Ishikawa (cell line): ENCODE data around the gene CES2.
"Not testable (repeated sequence)": the region's sequence is repeated elsewhere in the genome, so short reads cannot be mapped to it uniquely, and the experiment has no call there.

Experiments used
- CREB1 ChIP-seq: IDR thresholded peaks from 2 replicates; pipeline ENCODE4 v1.6.1; 2012; ENCODE audit warnings: low read depth
- EGR1 ChIP-seq: IDR thresholded peaks from 2 replicates; pipeline ENCODE4 v1.6.1; 2012
- EP300 ChIP-seq: IDR thresholded peaks from 2 replicates; pipeline ENCODE4 v1.6.1; 2012; ENCODE audit warnings: borderline replicate concordance
- RAD21 ChIP-seq: IDR thresholded peaks from 2 replicates; pipeline ENCODE4 v1.6.1; 2012; ENCODE audit warnings: low read depth
- TEAD4 ChIP-seq: IDR thresholded peaks from 2 replicates; pipeline ENCODE4 v1.6.1; 2012
- TF ChIP-seq, protein P1 (sequence below): IDR thresholded peaks from 2 replicates; pipeline ENCODE4 v1.6.1; 2012

DNA sequence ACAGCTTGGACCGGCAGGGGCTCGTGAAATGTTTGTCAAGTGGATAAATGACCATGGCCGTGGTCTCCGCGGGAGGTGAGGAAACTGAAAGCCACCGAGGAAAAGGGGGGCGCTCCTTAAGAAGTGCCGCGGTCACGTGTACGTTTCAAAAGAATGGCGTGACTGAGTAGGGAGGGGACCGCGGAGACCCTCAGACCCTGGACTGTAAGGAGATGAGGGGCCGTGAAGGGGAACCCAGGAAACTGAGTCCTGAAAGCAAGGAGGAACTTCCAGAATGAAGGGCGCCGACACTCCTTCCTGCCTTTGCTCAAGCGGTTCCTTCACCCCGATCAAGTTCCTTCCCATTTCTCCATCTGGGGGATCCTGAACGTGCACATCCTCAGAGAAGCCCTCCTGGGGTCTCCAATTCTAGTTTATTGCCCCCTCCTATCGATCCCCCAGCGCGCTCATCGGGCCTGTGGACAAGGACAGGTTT lies 440 bp upstream of the CES2 start:
- TF ChIP-seq, protein P1, sequence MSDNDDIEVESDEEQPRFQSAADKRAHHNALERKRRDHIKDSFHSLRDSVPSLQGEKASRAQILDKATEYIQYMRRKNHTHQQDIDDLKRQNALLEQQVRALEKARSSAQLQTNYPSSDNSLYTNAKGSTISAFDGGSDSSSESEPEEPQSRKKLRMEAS, result not testable (repeated sequence)
- TF ChIP-seq RAD21, EP300, CREB1, EGR1, TEAD4: not testable (repeated sequence)
